Measurements from ENCODE around the gene TBC1D5.

The TBC1D5 gene

DNA sequence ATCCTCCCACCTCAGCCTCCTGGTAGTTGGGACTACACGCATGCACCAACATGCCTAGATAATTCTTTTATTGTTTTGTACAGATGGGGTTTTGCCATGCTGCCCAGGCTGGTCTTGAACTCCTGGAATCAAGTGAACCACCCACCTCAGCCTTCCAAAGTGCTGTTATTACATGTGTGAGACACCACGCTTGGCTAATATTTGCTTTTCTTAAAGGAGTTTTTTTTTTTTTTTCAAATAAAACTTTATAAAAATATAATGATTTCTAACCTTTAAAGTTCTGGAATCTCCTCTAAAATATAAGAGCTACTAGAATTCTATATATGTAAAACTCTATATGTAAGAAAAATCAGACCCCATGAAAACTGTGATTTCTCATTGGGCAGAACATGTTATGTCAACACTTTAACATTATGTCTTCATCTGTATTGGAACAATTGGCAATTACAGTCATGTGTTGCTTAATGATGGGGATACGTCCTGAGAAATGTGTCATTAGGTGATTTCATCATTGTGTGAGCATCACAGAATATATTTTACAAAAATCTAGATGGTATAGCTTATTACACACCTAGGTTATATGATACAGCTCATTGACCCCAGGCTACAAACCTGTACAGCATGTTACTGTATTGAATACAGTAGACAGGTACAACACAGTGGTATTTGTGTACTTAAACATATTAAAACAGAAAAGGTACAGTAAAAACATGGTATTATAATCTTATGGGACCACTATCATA is 480.6 kb downstream of the TBC1D5 start:
- DNase-seq = no peak

DNA sequence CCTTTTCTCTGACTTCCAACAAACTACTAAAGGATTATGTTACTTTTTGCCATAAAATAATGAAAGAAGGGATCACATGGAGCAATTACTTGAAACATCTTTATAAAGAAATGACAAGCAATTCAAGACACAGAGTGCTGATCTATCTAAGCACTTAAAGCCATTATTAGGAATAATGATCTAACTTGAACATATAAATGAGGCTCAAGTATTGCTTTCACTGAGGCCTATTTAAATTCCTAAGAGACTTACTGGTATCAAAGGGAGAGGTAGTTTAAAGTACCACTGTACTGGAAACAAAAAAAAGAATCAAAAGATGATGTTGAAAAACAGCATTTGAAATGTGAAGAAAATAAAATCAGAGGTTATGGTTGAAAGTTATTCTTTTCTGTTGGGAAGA is 482.2 kb downstream of the TBC1D5 start:
- DNase-seq = no peak

DNA sequence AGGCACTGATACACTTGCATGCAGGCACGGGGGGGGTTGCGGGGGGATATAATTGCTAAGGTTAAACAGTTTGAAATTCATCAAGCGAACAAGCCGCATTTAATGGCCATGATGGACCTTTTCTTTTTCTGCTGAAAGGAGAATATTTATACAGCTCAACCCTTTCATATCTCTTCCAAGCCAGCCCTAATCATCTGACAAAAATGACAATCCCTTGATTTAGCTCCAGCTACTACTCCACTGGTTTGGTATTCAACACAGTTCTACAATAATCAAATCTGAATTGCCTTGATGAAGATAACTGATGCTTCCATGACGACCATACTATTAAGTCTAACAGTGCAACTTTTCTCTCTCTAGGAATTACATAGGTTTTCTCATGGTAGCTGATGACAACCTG is 482.7 kb downstream of the TBC1D5 start:
- no peak for DNase-seq

DNA sequence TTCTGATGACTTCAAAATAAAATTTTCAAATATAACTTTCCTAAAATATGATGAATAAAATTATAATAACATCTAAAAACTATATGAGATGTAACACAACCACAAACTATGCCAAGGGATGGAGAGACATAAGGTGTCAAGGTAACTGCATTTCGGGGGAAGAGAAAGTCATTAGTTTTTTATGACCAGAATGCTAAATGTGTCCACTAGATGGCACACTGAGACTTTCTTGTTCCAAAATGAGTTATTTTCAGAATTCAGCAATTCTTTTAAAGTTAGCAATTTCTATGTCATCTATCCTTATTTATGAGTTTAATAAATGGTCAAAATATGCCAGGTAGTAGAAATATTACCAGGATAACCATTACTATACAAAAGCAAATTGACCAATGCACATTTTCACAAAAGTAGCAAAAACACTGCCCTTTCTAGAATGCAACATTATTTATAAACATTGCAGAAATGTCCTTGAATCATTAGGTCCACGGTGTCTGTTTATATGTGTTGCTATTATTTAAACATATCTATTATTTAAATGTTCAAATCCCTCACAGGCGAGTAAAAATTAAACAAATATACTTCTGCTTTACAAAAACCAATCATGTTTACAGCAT is 483.5 kb downstream of the TBC1D5 start:
- DNase-seq = peak; percentile 8

DNA sequence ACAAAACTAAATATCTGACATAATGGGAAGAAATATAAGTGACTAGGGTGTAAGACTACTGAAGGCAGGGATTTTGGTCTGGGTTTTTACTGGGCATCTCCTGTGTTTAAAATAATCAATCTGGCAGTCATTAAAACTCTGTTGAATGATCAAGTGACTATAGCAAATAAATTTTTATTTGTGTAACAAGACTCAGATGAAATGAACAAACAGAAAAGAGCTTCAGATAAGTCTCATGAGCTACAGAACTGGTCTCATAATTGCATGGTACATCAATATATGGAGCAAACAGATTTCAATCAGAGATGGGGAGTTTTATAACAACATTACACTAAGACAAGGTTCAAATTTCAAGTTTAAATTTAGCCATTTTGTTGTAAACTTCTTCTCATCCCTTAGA is 485.2 kb downstream of the TBC1D5 start:
- DNase-seq = no peak

DNA sequence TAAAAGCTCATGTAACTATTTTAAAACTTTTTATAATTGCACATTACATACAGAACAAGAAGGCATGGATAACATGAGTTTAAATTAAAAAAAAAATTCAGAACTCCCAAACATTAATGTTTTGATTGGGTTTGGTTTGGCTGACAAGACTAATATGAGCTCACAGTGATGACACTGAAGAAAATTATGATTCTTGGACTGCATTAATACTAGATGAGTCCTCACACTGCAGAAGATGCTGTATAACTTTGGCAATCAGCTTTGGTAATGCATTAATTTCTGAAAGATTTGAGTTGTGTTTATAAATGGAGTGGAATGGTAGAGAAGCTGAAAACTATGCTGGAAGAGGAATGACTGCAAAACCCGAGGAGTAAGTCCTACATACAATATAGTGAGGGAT is 498.8 kb downstream of the TBC1D5 start:
- no peak for DNase-seq

DNA sequence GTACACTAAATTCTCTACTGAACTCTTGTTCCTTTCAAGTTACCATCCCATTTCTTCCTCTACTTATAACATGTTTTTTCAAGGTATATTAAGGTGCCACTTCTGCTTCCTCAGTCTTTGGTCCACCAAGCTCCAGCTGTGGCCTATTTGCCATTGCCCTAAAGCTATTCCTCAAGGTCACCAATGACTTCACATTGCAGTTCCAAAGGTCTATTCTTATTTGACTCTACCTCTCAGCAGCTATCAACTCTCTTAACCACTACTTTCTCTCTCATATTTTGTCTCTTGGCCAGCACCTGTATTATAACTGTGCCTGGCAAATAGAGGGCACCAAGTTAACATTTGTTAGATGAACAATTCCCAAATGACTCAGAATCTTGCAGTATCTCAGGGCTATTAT is 503.0 kb downstream of the TBC1D5 start:
- DNase-seq = no peak

DNA sequence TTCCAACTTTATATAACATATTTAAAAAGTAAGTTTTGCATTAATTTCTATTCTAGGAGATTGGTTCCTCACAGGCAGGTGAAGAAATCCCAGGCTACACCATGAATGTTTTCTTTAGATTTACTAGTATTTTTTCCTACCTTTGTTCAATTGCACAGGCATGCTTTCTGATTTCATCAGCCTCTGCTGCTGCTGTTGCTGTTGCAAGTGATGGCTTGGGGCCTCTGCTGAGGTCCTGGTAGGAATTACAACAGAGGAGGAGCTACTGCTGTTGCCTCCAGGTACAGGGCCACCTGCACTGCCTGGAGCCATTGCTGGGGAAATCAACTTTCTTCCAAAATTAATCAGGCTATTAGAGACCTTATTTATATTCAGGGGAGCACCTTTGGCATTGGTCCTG is 504.4 kb downstream of the TBC1D5 start:
- DNase-seq = no peak

DNA sequence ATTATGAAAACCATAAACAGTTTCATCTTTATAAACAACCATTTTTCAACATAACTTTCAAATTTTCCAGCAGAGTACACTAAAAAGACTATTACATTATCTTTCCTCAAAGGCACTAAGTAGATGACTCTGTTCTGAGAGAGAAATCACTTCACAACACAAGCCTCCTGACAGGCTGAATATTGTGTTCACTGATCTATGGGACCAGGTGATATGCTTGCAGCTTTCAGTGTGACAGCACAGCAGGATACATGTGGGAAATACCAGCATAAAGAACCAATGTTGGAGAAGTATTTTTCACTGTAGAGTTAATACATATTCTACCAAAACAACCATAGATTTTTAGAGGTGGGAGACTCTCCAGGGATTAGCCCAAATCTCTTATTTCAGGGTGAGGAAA is 507.1 kb downstream of the TBC1D5 start:
- no peak for DNase-seq

DNA sequence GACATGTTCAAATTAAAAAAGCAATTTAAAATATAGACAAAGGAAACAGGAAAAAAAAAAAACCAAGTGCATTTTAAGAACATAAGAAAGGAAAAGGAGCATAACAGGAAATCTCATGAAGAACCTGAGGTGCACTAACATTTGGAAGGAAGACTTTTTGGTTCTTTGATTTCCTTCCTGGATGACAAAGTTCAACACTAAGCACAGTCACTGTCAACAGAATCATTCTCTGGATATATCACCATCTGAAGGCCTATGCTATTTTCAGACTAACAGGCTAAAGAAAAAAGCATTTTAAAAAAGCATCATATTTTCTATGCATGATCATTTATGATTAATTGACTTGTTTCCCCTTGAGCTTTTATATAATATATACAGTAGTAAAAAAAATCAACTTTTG is 508.0 kb downstream of the TBC1D5 start:
- no peak for DNase-seq

DNA sequence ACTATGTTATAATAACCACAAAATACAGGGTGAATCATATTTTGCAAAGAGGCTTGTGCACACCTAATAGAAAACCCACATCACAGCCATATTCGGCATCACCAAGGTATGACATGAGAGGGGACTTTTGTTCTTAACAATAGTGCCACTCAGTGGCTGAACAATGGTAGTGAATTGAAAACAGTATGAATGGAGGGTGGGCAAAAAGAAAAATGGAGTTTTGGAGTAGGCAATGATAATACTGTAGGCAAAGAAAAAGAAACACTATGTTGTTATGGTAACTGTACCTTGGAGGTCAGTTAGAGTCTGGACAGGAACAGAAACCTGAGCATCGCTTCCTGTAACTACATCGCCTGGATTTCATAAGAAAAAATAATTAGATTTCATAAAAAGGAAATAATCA is 509.0 kb downstream of the TBC1D5 start:
- peak; percentile 32 for DNase-seq

DNA sequence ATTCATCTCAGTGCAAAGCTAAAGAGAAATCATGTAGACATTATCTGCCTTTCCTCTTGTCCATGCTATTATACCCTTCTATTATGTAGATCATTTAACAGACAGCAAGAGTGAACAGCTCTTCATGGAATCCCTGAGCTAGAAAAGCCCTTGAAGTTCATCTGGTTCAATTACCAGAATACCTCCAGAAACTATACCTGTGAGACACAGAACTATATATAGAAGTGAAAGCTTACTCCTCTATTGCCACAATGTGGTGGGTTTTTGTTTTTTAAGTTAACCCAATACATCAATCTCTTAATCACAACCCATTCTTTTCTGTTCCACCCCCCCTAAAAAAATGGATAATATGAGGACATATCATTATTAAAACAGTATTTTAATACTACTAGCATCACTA is 510.0 kb downstream of the TBC1D5 start:
- no peak for DNase-seq

DNA sequence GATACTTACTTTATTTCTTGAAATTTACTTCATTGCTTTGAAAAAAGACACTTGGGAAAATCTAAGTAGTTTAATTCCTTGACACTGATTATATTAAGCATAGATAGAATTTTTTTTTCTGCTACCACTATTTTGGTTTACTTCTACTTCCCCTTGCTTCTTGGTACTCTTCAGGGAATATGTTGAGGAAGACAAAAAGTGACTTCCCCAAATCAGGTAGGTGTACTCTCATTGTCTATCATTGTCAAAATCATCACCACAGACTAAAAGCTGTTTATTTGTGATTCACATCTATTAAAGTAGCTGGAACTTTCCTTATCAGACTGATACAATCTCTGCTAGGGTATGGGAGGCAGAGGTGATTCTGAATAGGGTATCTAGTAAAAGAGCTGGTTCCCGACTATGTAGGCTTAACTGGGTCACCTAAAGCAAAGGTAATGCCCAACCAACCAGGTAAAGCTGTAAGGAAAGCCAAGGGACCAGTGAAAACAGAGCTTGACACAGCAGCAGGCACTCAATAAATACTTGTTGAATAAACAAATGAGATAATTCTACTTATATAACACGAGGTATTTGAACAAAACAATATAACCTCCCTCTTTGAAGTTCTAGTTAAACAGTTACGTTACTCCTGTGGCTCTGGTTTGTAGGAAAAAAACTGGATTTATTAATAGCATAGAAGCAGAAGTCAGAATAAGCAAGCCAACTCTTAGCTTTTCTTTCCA is 510.7 kb downstream of the TBC1D5 start:
- no peak for DNase-seq

DNA sequence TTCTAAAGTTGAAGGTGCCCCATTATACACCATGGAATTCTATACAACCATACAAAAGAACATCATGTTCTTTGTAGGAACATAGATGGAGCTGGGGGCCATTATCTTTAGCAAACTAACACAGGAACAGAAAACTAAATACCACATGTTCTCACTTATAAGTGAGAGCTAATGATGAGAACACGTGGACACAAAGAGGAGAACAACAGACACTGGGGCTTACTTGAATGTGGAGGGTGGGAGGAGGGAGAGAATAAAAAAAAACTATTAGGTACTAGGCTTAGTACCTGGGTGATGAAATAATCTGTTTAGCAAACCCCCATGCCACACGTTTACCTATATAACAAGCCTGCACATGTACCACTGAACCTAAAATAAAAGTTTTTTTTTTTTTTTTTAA is 515.0 kb downstream of the TBC1D5 start:
- no peak for DNase-seq

DNA sequence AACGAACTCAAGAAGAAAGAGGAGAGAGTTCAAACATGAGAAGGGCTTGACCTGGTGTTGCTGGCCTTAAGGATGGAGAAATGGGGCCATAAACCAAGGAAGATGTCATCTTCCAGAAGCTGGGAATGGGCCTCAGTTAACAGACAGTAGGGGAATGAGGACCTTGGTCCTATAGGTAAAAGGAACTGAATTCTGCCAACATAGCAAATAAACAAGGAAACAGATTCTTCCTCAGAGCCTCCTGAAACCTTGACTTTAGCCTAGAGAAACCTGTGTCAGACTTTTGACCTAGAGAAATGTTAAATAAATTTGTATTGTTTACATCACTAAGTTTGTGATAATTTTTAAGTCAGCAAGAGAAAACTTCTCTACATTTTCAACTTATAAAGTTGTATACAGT is 520.9 kb downstream of the TBC1D5 start:
- no peak for DNase-seq

DNA sequence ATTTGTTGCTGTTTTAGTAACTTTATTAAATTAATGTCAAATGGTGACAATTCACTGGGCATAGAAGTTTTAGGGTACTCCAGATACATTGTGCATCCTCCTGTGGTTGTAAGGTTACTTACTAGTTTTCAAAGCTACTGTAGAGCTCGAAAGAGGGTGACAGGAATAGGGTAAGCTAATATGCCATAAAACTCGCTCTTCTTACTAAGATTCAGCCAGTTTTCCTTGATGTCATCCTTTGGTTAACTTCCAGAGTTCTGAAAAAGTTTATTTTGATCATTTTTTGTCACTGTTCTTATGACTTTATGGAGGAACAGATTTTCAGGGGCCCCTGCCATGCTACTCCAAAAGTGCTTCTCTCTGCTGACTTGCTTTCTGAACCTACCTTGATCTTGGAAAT is 522.8 kb downstream of the TBC1D5 start:
- no peak for DNase-seq

DNA sequence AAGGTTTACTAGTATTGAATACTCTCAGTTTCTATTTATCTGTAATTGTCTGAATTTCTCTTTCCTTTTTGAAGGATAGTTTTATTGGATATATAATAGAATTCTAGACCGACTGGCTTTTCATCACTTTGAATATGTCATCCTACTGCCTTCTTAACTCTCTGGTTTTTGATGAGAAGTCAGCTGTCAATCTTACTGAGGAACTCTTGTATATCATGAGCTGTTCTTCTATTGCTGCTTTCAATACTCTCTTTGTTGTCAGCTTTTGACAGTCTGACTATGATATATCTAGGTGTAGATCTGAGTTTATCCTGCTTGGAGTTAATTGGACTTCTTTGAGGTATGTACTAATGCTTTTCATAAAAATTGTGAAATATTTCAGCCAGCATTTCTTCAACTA is 523.8 kb downstream of the TBC1D5 start:
- no peak for DNase-seq

DNA sequence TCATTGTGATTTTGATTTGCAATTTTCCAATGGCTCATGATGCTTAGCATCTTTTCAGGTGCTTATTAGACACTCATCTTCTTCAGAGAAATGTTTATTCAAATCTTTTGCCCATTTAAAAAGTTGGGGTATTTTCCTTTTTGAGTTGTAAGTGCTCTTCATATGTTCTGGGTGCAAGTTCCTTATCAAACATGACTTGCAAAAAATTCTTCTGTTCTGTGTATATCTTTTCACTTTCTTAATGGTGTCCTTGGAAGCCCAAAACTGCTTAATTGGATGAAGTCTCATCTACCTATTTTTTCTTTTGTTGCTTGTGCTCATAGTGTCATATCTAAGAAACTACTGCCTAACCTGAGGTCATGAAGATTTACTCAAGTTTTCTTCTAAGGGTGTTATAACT is 524.8 kb downstream of the TBC1D5 start:
- DNase-seq = no peak

DNA sequence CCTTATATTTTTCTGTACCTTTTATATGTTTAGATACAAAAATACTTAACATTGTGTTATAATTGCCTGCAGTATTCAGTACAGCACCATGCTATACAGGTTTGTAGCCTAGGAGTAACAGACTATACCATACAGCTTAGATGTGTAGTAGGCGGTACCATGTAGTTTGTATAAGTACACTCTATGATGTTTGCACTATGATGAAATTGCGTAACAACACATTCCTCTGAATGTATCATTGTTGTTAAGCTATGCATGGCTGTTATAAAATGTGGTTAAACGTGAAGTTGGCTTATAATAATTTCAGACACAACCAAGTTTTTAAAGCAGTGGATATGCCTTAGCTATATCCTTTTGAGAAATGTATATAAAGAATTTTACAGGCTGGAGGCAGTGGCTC is 529.3 kb downstream of the TBC1D5 start:
- DNase-seq = no peak

DNA sequence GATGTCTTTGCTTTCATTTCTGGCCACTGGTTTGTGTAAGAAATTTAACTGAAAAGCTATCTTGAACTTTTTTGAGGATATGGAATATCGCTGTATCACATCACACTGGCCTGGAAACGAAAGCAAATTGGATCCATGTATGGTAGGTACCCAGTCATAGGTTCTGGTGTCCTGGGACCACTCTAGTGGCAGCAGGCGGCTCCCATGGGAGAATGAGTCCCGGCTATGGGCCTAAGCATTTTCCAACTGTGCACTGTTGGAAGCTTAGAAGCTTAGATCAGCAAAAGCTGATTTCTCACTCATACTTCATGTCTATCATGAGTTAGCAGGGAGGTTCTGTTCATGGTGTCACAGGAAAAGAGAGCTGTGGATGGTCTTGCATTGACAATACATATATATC is 534.5 kb downstream of the TBC1D5 start:
- no peak for DNase-seq

DNA sequence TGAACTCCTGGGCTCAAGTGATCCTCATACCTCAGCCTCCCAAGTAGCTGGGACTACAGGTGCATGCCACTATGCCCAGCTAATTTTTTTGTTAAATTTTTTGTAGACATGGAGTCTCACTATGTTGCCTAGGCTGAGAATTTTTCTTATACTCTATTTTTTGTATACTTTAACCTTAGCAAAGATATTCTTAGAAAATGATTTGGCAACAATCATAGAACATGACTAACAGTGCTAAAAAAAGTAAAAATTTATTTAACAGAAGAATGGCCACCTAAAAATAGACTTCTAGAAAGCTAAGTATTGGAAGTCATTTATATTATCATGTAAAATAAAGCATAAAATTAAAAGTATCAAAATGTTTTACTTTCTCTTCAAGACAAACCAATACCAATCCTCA is 535.4 kb downstream of the TBC1D5 start:
- no peak for DNase-seq

DNA sequence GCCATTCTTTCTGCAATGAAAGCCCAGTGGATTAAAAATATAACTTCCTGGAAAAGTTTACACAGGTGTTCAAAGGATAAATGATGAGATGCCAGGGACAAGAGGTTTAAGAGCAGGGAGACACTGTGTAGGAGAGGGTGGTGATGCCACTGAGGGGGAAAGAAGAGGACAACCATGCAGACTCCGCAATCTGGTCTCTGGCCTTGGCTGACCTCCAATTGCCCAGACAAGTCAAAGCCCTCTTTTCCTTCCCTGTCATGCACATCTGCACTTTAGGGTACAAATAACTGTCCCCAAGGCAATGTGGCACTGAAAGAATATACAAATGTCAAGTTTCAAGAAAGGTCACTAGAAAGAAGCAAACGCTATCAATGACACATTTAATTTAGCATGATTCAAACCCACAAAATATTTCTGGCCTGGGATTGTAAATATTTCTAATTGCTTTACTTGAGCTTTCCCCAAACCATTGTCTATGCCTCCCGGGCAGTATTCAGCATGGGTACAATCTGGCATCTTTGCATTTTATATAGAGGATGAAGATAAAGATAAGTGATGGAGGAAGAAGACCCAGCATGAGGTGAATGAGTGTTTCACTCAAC is 538.3 kb downstream of the TBC1D5 start:
- no peak for DNase-seq

DNA sequence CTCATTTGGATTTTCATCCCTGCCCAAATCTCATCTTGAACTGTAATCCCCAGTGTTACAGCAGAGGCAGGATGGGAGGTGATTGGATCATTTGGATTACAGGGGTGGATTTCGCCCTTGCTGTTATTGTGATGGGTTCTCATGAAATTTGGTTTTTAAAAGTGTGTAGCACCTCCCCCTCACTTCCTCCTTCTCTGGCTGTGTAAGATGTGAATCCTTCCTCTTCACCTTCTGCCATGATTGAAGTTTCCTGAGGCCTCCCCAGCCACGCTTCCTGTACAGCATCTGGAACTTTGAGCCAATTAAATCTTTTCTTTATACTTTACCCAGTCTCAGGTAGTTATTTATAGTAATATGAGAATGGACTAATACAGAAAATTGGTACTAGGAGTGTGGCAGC is 540.9 kb downstream of the TBC1D5 start:
- DNase-seq = no peak
